ENCODE results near the gene OPCML.

DNA sequence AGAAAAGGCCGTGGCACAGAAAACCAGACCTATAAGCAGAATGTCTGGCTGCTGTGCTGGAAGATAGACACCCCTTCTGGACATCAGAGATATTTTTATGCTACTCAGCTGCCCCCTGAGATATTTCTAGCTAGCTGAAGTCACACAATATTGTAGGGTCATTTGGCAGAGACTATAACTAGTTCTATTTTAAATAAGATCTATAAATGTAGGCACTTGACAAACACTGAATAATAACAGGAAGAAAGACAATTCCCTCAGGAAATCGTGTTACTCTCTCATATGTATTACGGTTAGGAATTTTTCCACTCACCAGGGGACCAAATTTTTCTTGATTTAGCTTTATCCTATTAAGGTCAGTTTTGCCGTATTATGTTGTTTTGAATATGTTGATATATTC, 845.4 kb downstream of the OPCML start:
- TF ChIP-seq, protein P1, sequence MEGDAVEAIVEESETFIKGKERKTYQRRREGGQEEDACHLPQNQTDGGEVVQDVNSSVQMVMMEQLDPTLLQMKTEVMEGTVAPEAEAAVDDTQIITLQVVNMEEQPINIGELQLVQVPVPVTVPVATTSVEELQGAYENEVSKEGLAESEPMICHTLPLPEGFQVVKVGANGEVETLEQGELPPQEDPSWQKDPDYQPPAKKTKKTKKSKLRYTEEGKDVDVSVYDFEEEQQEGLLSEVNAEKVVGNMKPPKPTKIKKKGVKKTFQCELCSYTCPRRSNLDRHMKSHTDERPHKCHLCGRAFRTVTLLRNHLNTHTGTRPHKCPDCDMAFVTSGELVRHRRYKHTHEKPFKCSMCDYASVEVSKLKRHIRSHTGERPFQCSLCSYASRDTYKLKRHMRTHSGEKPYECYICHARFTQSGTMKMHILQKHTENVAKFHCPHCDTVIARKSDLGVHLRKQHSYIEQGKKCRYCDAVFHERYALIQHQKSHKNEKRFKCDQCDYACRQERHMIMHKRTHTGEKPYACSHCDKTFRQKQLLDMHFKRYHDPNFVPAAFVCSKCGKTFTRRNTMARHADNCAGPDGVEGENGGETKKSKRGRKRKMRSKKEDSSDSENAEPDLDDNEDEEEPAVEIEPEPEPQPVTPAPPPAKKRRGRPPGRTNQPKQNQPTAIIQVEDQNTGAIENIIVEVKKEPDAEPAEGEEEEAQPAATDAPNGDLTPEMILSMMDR (conservative IDR thresholded peaks at IDR 0.05) = no peak
- TF ChIP-seq EZH2 (IDR thresholded peaks at IDR 0.05; ENCODE audit: low read depth) = no peak

Measured in PC-9 (cell line).